HTERT RPE-1 (cell line): ENCODE results near the gene ALDH1L1.

Experiments used
- in situ Hi-C: fragments of 300-500 bp; cut with MboI; formaldehyde crosslinking; loops from 4 replicates; pipeline ENCODE4 v1.14.3; 2020; ENCODE audit warnings: low sequenced_read_pairs

The ALDH1L1 gene

DNA sequence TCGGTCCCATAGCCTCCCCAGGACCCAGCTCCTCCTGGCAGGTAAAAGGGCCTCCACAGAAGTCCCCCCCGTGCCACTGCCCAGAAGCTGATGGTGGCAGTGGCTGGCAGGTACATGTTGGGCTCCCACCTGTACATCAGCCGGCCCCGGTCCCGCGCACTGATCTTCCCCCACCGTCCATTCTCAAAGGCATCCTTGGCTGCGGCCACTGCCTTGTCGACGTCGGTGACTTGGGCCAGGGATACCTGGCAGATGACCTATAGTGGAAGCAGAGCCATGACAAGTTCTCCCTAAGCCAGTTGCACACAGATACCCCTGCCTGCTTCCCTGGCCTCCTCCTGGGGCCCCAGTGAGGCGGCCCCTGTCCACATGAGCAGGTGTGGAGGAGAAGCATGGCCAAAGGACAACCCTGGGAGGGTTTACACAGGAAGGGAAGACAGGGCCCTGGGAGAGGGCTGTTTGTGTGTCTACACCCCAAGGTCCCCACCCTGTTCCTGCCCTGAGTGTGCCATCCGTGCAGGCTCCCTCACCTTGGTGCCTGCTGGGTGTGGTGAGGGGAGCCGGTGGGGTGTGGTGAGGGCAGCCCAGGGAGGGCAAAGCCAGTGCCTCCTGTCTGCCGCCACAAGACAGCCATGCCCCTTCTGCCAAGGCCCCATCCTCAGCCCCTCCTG, 44.8 kb downstream of the ALDH1L1 start:
- in situ Hi-C loops = no loop called here

DNA sequence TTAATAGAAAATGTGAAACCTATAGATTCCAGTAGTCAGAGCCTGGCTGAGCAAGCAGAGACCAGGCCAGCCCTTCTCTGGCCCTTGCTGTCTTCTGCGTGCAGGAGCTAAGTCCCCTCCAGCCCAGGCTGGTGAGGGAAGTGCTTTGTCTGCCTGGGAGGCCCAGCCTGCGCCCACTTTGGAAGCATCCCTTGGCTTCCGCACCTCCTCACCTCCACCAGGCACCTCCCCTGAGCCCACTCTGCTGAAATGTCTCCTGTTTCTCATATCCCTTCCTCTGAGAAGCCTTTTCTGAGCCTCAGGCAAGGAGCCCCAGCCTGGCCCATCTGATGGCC, 45.3 kb downstream of the ALDH1L1 start:
- in situ Hi-C loops = no loop called here

DNA sequence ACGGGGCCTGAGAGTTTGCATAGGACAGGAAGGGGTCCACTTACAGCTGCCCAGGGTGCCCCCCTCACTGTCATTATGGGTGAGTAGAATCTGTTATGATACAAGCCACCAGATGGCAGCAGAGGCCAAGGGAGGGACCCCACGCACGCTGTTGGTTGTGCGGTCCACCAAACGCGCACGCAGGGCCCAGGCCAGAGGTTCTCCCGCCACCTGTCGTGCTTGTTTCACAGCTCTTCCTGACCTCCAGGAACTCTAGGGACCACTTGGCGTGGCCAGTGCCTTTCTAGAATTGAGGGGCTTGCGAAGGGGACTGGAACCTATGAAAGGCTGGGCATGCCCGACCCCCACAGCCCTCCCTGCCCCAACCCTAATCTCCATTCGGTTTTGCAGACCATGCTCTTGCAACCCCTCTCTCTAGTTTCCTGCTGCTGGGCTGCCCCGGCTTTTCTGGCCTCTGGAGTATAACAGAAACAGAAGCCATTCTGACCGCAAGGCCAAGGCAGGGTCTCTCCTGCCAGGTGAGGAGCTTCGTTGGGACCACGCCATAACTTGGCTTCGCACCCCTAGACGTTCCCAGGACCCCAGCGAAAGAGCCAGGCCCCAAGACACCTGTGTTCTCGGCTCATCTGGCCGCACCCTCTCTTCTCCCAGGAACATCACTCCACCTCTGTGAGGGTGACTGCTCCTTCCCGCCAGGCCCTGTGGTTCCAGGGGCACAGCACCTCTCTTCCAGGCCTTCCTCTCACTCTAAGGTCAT, 46.0 kb downstream of the ALDH1L1 start:
- in situ Hi-C loops = no loop called here

DNA sequence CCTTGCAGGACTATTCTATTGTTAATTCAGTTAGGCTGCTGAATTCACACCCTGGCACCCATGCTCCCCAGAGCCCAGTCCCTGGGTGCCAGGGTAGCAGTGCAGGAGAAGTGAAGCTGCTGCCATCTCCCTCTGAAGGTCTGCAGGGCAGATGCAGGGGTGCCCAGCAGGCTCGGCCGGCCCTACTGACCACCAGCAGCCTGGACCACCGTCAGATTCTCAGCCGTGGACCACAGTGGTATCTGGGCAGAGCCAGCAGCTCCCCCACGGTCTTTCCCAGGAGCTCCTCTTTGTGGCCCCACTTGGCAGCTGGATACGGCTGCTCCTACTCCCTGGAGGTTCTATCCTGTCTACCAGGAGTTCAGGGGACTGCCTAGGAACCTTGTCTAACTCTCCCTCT, 46.8 kb downstream of the ALDH1L1 start:
- in situ Hi-C loops = no loop called here

DNA sequence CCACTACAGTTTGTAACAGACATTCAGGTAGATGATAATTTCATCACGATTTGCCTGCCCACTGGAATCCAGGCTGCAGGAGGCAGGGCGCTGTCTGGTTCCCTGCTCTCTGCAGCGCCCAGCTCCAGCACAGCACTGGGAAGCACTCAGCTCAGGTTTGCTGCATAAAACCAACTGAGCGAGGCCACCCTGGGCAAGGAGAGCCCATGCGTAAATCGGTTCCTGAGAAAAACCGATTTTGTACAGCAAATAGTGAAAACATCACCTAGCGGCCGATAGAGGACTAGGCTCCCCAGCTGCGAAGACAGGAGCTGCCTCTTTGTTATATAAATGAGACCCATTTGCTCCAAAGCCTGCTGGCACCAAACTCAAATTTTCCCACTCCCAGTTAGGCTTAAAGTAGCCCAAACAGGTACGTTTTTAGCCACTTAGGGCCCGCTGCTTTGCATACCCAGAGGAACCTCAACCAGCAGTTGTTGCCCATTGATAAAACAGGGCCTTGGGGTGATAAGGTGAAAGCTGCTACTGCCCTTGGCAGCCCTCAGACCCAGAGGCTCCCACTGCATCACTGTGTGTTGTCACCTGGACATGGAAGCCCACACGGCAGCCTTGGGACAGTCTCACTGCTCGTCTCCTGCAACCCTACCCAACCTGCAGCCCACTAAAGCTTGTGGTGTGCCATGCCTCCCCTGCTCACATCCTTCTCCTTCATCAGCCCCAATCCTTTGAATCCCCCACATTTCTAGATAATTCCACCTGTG, 47.5 kb downstream of the ALDH1L1 start:
- in situ Hi-C loops = no loop called here

DNA sequence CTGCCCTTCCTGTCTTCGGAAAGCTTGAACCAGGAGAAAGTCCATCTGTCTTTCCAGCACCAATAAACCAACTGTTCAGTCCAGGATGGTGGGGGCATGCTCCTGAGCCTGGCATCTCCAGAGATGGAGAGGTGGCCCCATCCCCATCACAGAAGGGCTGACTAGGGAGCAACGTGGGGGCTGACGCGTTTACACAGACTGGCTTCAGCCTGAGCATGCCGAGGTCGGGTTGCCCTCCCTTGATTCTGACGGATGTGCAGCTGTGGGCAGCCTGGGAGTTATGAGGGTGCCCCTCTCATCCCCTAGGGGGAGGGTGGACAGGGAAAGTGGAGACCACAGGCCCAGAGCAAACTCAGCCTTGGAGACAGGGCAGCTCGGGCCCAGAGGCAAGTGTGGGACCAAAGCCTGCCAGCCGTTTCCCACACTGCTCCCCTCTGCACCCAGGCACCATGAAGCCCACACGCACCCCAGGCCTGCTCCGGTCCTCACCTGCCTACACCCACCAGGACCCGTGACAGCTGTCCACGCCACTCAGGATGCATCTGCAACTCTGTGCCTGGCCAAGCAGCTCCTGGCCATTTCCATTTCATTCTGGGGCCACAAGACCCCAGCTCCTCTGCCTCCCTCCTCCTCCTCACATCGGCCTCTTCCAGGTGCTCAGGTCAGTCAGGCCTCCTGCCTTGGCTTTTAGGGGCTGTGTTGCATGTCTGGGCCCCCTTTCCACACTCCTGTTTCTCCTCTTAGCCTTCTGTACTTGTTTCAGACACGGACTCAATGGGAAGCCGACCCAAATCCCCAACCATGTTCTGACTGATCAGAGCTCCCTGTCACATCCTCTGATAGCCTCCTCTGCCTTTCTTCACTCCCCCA, 48.3 kb downstream of the ALDH1L1 start:
- in situ Hi-C loops = no loop called here

DNA sequence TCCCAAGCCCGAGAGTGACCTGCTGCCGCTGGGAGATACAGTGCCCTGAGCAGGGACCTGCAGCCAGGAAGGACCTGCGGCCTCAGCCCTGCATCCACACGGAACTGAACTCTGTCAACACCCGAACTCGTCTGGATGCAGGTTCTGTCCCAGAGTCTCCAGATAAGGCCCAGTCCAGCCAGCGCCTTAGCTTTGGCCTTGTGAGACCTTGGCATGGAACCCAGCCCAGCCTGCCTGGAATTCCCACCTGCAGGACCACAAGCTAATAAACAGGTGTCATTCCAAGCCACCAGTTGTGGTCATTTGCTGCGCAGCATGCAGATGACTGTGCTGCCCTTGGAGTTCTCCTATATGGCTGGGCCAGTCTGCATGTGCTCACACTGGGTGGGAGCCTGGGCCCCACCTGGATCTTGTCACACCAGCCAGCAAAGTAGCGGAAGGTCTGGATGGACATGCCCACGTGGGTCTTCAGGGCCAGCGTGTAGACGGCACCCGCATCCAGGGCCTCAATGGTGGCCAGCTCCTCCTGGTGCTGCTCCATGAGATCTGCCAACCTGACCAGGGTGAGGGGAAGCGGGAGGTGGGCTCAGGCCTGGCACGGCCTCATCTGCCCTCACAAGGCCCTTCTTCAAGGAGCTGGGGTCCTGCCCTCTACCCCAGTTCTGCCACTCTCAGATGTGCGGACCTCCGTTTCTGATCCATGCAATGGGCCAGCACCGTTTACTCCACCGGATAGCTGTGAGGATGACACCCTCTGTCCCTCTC, 49.2 kb downstream of the ALDH1L1 start:
- in situ Hi-C loops = no loop called here

DNA sequence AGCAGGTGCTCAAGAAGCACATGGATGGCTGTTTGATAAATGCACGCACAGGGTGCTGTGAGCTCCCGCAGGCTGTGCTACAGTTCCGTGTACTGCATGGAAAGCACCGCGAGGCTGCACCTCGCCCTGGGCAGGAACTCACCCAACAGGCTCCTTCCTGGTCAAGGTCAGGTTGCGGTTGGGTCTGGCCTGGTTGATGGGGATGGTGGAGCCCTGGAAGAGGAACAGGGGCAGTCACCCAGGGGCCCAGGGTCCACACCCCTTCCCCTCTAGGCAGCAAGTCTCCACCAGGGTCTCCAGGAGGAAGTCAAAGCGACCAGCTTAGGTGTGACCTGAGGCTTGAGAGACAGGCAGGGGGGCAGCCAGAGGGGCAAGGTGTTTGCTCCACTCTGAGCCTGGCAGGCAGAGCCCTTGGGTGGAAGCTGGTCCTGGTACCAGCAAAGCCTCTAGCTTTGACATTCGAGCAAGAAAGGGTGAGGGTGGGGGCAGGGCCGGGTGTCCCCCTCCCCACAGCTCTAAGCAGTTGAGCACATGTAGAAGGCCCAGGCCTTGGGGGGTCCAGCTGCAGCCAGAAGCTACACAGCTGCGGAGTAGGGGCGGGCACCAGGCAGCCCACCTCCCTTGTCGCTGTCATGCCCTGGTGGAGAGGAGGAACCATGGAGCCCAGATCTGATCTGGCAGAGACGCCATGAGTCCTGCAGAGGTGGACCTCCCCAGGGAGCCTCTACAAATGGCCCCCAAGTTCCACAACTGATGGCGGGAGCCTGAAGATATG, 50.1 kb downstream of the ALDH1L1 start:
- in situ Hi-C loops = no loop called here

GRCh38 chr3:126129398-126129891, 50.9 kb downstream of the ALDH1L1 start:
- in situ Hi-C loops = no loop called here

DNA sequence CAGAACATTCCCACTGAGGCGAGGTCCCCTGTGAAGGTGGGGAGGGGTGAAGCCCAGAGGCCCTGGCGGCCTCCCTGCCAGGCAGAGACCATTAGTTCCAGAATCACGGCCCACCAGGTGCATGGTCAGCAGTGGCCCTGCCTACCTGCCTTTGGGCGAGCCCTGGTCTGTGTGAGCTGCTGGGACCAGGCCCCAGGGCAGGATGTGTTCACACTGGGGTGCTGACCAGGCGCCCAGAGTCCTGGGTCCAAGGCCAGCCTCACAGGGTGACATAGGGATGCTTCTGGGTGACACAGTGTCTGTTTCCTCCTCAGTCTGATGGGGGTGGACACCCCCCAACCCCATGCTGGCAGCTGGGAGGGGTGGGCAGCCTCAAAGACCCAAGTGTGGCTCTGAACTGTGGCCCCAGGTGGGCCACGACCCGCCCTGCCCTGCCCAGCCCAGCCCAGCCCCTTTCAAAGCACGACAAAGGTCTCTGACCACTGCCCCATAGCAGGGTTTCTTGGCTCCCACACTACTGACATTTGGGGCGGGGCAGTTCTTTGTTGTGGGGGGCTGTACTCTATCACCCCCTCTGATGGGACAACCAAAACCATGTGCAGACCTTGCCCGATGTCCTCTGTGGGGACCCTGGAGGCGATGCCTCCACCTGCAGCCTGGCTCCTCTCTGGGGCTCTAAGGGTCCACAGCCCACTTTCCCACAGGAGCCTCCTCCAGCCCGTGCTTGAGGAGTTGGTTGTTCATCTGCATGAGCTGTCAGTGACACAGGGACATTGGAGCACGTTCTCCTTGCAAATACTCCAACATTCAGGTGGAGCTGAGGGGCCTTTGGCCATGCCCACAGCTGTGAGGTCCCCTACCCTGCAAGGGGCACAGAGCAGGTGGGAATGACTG, 51.6 kb downstream of the ALDH1L1 start:
- in situ Hi-C loops = no loop called here

DNA sequence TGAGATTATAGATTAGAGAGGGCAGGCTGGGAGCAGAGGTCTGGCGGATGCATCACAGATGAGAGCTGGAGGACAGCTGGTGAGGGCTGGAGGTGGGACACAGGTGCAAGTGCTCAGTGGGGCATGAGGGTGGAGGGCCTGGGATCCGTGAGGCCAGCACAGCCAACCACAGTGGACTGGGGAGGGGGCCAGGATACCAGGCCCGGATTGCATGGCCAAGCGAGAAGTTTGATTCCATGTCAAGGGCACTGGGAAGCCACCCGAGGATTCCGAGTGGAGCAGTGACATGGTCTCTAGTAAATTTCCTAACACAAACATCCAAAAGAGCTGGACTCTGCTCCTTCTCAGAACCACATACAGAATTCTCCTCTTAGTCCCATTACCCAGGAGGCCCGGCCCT, 52.5 kb downstream of the ALDH1L1 start:
- in situ Hi-C loops = no loop called here

- in situ Hi-C loops = no loop called here
Observed at GRCh38 chr3:126127452-126127851, 52.9 kb downstream of the ALDH1L1 start.

DNA sequence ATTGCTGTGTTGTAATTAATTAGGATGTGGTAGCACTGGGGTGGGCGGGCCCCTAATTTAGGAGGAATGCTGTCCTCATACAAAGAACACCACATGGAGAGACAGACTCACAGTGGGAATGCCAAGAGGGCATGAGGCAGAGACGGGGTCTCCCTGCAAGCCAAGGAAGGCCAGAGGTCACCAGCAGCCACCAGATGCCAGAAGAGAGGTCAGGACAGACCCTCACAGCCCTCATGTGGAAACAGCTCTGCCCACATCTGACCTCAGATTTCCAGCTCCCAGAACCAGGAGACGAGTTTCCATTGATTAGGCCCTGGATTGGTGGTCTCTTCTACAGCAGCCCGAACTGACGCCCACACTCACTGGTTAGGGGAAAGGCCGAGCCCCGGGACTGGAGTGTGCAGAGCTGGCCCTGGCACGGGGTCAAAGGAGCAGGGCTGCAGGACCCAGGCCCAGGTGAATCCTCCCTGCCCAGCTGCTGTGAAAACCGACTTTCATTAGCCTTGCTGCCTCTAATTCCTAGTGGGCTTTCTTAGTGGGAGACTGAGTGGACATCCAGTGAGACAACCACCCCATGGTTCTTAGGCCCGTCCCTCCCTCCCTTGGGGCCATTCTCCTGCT, 53.5 kb downstream of the ALDH1L1 start:
- in situ Hi-C loops = no loop called here

- in situ Hi-C loops = no loop called here
Observed at GRCh38 chr3:126126286-126126685, 54.1 kb downstream of the ALDH1L1 start.

- in situ Hi-C loops = no loop called here
Observed at GRCh38 chr3:126125781-126126251, 54.6 kb downstream of the ALDH1L1 start.

GRCh38 chr3:126125341-126125740, 55.0 kb downstream of the ALDH1L1 start:
- in situ Hi-C loops = no loop called here

- in situ Hi-C loops = no loop called here
Observed at GRCh38 chr3:126124896-126125295, 55.5 kb downstream of the ALDH1L1 start.
